M059J (cell line): ENCODE results near the gene NEK11. TPM values are rescaled to one million over a fixed set of nuclear protein-coding genes. Genes with fewer than 3 reads are reported as not detected.
A peak's percentile ranks its signal among the peaks of the same experiment; 100 is the strongest.
"Not testable (repeated sequence)": the region's sequence is repeated elsewhere in the genome, so short reads cannot be mapped to it uniquely, and the experiment has no call there.

Experiments used
- DNase-seq: peaks from one replicate; pipeline ENCODE4 v3.0.0-alpha.2; 2012; ENCODE audit warnings: low read depth
- total RNA-seq: library from RNA; depleted of rRNA; stranded (reverse); fragments of >200 nt; shearing (Covaris generic); gene quantifications from 2 replicates; pipeline ENCODE4 v1.2.3, GENCODE V29; 2014

The NEK11 gene
- total RNA-seq, 1 experiment from 2014 or later, result 8.1 TPM

- not testable (repeated sequence) for DNase-seq
Measured at GRCh38 chr3:131042271-131042985, 15.8 kb downstream of the NEK11 start.

GRCh38 chr3:131047582-131047981 is 20.9 kb downstream of the NEK11 start:
- no peak for DNase-seq

- no peak for DNase-seq
Measured at GRCh38 chr3:131048030-131048429, 21.4 kb downstream of the NEK11 start.

GRCh38 chr3:131050001-131050400 is 23.3 kb downstream of the NEK11 start:
- DNase-seq, result no peak

GRCh38 chr3:131053043-131053859 is 26.6 kb downstream of the NEK11 start:
- peak; percentile 24 for DNase-seq

- DNase-seq, result no peak
Measured at GRCh38 chr3:131067983-131068382, 41.3 kb downstream of the NEK11 start.

GRCh38 chr3:131072099-131072559 is 45.5 kb downstream of the NEK11 start:
- peak; percentile 75 for DNase-seq

- DNase-seq, result peak; percentile 49
Measured at GRCh38 chr3:131072845-131073244, 46.2 kb downstream of the NEK11 start.

GRCh38 chr3:131075632-131076328 is 49.1 kb downstream of the NEK11 start:
- DNase-seq, result no peak

GRCh38 chr3:131077904-131078303 is 51.2 kb downstream of the NEK11 start:
- no peak for DNase-seq

GRCh38 chr3:131079086-131079485 is 52.4 kb downstream of the NEK11 start:
- DNase-seq, result no peak

GRCh38 chr3:131081224-131081623 is 54.5 kb downstream of the NEK11 start:
- DNase-seq, result peak; percentile 3

GRCh38 chr3:131082246-131082645 is 55.6 kb downstream of the NEK11 start:
- no peak for DNase-seq

- peak; percentile 31 for DNase-seq
Measured at GRCh38 chr3:131082871-131083863, 56.5 kb downstream of the NEK11 start.

GRCh38 chr3:131091768-131092167 is 65.1 kb downstream of the NEK11 start:
- DNase-seq, result peak; percentile 19

- DNase-seq, result peak; percentile 24
Measured at GRCh38 chr3:131107637-131108433, 81.2 kb downstream of the NEK11 start.

- DNase-seq, result peak; percentile 47
Measured at GRCh38 chr3:131109156-131109555, 82.5 kb downstream of the NEK11 start.

- DNase-seq, result peak; percentile 86
Measured at GRCh38 chr3:131110087-131110486, 83.4 kb downstream of the NEK11 start.

- no peak for DNase-seq
Measured at GRCh38 chr3:131114256-131114655, 87.6 kb downstream of the NEK11 start.

- DNase-seq, result no peak
Measured at GRCh38 chr3:131125684-131126083, 99.0 kb downstream of the NEK11 start.
